ENCODE measurements around the gene FOXN3.
"Not testable (repeated sequence)": the region's sequence is repeated elsewhere in the genome, so short reads cannot be mapped to it uniquely, and the experiment has no call there.

FOXN3 gene

GRCh38 chr14:89131004-89131750 lies 285.9 kb downstream of the FOXN3 start:
- DNase-seq (ENCODE audit: low read depth) = no peak

DNA sequence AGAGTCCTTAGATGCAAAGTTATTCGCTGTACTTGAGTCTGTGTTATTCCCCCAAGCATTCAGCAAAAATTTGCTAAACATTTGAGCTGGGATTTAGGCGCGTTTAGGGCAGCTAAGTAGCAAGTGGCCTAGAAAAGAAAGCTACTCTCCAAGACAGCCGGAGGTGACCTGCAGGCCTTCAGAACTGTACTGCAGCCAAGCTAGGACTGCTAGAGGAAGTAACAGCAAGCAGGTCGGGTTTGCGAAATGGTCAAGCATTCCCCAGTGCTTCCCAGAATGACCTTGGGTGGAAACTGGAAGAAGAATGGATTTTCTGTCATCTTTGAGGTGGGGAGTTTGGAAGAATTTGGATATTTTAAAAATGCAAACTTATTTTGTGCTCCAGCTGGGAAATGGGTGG lies 287.5 kb downstream of the FOXN3 start:
- DNase-seq (ENCODE audit: low read depth) = no peak

GRCh38 chr14:89128311-89129026 lies 288.6 kb downstream of the FOXN3 start:
- DNase-seq (ENCODE audit: low read depth) = no peak

GRCh38 chr14:89126461-89126860 lies 290.6 kb downstream of the FOXN3 start:
- no peak for DNase-seq (ENCODE audit: low read depth)

- no peak for DNase-seq (ENCODE audit: low read depth)
Observed at GRCh38 chr14:89125216-89125615, 291.8 kb downstream of the FOXN3 start.

GRCh38 chr14:89123851-89124250 lies 293.2 kb downstream of the FOXN3 start:
- DNase-seq (ENCODE audit: low read depth) = no peak

DNA sequence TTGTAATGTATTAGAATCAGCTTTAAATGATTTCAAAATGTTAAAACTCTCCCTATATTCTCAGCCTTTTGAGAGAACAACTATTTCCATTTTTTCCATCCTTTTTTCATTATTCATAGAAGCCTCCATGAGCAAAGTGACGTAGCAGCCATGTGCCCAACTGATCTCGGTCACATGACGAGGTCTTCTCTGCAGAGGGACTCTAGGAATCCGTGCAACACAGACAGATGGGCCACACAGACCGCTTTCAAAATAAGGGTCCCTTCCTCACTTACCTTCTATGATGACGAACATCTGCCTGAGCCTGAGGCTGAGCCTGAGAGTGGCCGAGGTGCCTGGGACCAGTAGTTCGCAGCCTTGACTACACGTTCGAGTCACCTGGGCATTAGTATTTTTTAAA lies 293.8 kb downstream of the FOXN3 start:
- DNase-seq (ENCODE audit: low read depth) = no peak

- DNase-seq (ENCODE audit: low read depth) = no peak
Observed at GRCh38 chr14:89121968-89122620, 294.9 kb downstream of the FOXN3 start.

DNA sequence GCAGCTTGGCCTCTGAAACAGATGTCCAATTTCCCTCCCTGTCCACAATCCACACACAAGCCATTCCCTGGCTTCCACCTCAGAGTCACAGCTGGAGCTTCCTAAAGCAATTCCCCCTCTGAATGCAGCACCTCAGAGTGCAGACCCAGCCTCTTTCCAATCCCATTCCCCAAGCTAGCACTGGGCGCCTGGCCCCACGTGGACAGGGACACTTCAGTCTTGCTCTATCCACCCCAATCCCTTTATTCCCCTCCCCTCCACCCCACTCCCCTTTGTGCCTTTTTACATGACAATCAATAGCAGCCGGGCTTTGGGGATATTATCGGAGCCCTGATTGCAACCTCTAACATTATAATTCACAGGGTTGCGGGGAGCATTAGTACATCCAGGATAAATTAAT lies 300.0 kb downstream of the FOXN3 start:
- no peak for DNase-seq (ENCODE audit: low read depth)

- no peak for DNase-seq (ENCODE audit: low read depth)
Observed at GRCh38 chr14:89114109-89114508, 302.9 kb downstream of the FOXN3 start.

GRCh38 chr14:89112720-89113119 lies 304.3 kb downstream of the FOXN3 start:
- DNase-seq (ENCODE audit: low read depth) = no peak

DNA sequence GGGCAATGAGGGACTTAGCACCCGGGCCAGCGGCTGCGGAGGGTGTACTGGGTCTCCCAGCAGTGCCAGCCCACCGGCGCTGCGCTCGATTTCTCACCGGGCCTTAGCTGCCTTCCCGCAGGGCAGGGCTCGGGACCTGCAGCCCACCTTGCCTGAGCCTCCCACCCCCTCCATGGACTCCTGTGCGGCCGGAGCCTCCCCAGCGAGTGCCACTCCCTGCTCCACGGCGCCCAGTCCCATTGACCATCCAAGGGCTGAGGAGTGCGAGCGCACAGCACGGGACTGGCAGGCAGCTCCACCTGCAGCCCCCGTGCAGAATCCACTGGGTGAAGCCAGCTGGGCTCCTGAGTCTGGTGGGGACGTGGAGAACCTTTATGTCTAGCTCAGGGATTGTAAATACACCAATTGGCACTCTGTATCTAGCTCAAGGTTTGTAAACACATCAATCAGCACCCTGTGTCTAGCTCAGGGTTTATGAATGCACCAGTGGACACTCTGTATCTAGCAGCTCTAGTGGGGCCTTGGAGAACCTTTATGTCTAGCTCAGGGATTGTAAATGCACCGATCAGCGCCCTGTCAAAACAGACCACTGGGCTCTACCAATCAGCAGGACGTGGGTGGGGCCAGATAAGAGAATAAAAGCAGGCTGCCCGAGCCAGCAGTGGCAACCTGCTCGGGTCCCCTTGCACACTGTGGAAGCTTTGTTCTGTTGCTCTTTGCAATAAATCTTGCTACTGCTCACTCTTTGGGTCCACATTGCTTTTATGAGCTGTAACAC lies 305.1 kb downstream of the FOXN3 start:
- DNase-seq (ENCODE audit: low read depth) = not testable (repeated sequence)

DNA sequence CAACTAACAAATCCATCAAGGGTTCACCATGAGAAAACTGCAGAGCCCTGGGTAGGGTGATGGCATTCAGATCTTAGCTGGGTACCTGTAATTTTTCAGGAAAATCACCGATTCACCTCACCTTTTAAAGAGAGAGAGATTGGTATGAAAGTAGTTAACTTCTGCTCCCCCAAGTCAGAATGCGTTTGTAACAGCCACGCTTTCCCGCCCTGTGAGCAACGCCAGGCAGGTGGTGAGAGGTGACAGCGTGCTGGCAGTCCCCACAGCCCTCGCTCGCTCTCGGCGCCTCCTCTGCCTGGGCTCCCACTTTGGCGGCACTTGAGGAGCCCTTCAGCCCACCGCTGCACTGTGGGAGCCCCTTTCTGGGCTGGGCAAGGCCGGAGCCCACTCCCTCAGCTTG lies 305.8 kb downstream of the FOXN3 start:
- DNase-seq (ENCODE audit: low read depth) = not testable (repeated sequence)

- no peak for DNase-seq (ENCODE audit: low read depth)
Observed at GRCh38 chr14:89110110-89110509, 306.9 kb downstream of the FOXN3 start.

DNA sequence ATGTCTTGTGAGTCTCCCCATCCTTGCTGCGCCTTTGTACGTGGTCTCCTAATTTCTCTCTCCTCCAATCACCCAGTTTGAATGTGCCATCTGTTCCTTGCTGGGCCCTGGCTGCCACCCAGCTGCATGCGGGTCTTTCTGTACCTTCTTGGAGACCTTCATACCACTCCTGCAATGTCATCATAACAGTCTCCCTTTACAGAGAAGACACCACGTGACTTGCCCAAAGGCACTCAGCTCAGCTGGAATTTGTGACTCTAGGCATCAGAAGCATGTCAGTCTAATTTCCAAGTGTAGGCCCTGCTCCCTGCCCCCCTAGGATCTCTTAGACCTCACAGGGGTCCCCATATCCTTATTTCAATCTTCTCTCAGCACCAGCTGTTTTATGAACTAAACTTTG lies 308.4 kb downstream of the FOXN3 start:
- no peak for DNase-seq (ENCODE audit: low read depth)

- no peak for DNase-seq (ENCODE audit: low read depth)
Observed at GRCh38 chr14:89107626-89108025, 309.4 kb downstream of the FOXN3 start.
